Measurements from ENCODE around the gene FUT3. TPM values are rescaled to one million over a fixed set of nuclear protein-coding genes. Genes with fewer than 3 reads are reported as not detected.

FUT3 gene
- not detected for total RNA-seq

DNA sequence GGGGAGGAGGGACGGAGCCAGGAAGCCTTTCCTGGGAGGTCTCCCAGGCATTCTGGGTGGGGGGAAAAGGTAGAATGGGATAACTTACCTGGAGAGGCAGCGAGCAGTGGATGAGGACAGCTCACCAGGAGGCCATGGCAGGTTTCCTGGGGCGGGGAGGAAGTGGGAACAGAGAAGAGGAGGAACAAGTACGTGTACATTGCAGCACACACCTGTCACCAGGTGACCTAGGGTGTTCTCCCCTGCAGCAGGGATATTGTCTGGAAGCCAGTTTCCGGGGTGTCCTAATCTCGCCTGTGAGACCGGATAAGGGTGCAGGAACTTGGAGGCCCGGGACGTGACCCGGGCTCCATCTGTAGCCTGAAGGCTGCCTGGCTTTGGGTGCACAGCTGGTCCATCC, at the start of gene FUT3:
Gene FUT3 (minus strand): TSS at position 148 of the 400 bp plus-strand sequence.

DNA sequence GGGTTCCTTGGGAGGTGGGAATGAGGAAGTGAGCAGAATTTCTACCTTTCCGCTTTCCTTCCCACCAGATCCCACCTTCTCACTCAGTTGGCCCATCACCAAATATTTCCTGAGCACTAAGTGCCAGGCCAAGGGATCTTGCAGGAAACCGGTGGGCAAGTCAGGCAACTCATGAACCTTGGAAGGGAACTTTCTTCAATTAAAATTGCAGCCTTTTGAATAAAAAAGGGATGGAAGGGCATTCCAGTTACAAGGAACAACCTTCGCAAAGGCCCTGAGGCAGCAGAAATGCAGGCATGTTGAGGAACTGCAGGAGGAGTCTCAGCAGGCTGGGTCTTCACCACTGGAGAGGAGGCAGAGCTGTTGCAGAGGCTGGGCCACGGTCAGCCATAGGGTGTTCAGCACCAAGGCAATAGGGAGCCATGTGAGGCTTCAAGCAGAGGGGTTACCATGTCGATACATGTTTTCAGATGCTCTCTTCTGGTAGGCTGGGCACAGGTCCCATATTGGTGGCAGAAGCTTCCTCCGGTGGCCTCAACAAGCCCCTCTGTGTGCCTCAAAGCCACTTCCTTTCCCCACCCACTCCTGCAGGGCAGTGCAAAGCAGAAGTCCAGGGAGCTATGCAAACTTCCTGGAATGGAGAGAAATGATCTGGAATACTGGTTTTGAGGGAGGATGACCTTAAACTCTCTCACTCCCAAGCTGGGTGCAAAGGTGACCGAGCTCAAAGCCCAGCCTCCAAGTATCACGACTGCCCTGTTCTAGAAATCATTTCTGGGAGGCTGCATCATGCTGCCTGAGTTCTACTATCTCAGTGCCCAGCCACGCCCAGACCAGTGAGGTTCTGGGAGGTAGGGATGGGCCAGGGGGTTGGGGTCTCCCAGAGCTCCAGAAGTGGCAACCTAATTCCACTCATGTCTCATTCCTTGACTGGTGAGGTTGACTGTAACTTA, 11.9 kb downstream of the FUT3 start, which contains the start of gene FUT6:
Gene FUT6 (minus strand): TSS at position 638 of the 953 bp plus-strand sequence. CDS start 7,135 bp downstream, outside the sequence.

DNA sequence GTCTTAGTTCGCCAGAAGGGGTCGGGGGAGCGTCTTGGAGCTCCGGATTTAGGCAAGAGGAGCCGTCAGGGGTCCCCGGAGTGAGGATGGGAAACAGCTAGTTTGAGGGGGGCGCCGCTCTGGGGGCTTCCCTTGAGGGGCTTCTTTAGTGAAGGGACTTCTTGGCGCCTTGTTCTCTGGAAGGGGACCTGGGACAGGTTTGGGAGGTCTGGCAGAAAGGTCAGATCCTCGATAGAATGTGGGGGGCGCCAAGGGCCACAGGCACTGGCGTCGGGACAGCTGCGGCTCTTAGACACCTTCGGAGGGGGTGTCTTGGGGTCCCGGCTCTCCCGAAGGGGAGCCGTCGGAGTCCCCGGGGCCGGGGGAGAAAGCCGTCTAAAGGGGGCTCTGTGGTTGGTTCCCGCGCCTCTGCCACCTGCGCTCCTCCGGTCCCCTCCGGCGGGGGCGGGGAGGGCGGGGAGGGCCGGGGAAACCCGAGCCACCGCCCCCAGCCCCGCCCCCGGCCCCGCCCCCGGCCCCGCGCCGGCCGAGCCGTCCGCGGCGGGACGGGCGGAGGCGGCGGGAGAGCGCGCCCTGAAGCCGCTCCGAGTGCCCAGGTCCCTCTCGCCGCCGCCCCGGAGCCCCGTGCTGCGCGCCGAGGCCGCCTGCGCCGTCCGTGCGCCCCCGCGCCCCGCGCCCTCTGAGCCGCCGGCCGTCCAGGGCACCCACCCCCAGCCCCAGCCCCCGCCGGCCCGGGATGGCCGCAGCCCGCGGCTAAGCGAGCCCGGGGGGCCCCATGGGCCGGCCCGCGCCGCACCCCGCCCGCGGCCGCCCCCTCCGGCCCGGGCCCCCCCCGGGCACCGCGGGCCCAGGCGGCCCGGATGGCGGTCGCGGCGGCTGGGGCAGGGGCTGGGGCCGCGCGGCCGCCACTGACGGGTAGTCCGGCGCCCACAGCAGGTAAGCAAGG, 46.5 kb downstream of the FUT3 start, which contains the start of gene NRTN:
Gene NRTN (plus strand): TSS at position 552 of the 946 bp plus-strand sequence. CDS start 19,099 bp downstream, outside the sequence.

Other genes starting within 250 kb of the FUT3 start
- 10 to 100 TPM; 24.1 to 28.0 TPM for gene SAFB2, start 228.7 kb downstream of the FUT3 start, total RNA-seq
- 10 to 100 TPM; 36.8 to 52.0 TPM for gene SAFB, start 228.4 kb downstream of the FUT3 start, total RNA-seq
- 10 to 100 TPM; 22.6 to 32.3 TPM for gene MICOS13, start 170.9 kb downstream of the FUT3 start, total RNA-seq
- 1 to 10 TPM; 3.0 to 7.9 TPM for gene HSD11B1L, start 170.4 kb downstream of the FUT3 start, total RNA-seq
- 100 to 1,000 TPM; 226 to 259 TPM for gene RPL36, start 161.2 kb downstream of the FUT3 start, total RNA-seq
- gene LONP1, start 131.3 kb downstream of the FUT3 start, total RNA-seq, result 100 to 1,000 TPM in 1 of 2 donors, 10 to 100 TPM in 1; 63.0 to 108 TPM
- not detected for gene CATSPERD, start 130.8 kb downstream of the FUT3 start, total RNA-seq
- gene PRR22, start 66.7 kb downstream of the FUT3 start, total RNA-seq, result 1 to 10 TPM in 1 of 2 donors, under 1 TPM in 1; 0.33 to 1.4 TPM
- gene DUS3L, start 60.3 kb downstream of the FUT3 start, total RNA-seq, result 10 to 100 TPM; 45.1 to 55.9 TPM
- gene NRTN, start 46.4 kb downstream of the FUT3 start, total RNA-seq, result 1 to 10 TPM; 1.0 to 2.0 TPM
- not detected for gene FUT6, start 11.7 kb downstream of the FUT3 start, total RNA-seq
- not detected for gene FUT5, start 19.1 kb upstream of the FUT3 start, total RNA-seq
- gene NDUFA11, start 52.3 kb upstream of the FUT3 start, total RNA-seq, result 100 to 1,000 TPM; 293 to 363 TPM
- 1 to 10 TPM; 3.0 to 4.1 TPM for gene VMAC, start 53.4 kb upstream of the FUT3 start, total RNA-seq
- 1 to 10 TPM in 1 of 2 donors, under 1 TPM in 1; 1.00 to 2.8 TPM for gene CAPS, start 62.8 kb upstream of the FUT3 start, total RNA-seq
- 10 to 100 TPM; 52.3 to 58.8 TPM for gene RANBP3, start 126.7 kb upstream of the FUT3 start, total RNA-seq